ENCODE results near the gene CSMD2.
"Not testable (repeated sequence)": the region's sequence is repeated elsewhere in the genome, so short reads cannot be mapped to it uniquely, and the experiment has no call there.

CSMD2 gene

GRCh38 chr1:34164771-34165391, at the start of gene CSMD2:
TSS of gene CSMD2 (minus strand) at chr1:34165230. CDS start at chr1:34165097, 133 bp downstream.
- H3K27ac ChIP-seq (ENCODE audit: low read length), result no peak within 1 kb of the TSS
- H3K27me3 ChIP-seq (ENCODE audit: control insufficient read depth in 1 of 2, insufficient read depth in 2 of 2, low read length in 2 of 2), result peaks cover 39 to 57% of the 10 kb centered on the region in 2 donors
- H3K4me3 ChIP-seq (ENCODE audit: low read length in 2 of 2), result peak within 1 kb of the TSS; percentile 60 to 62
- H3K4me1 ChIP-seq (ENCODE audit: control insufficient read depth, insufficient read depth, low read length), result peaks cover 41% of the 10 kb centered on the region
- H3K36me3 ChIP-seq (ENCODE audit: control insufficient read depth in 2 of 2, insufficient read depth in 2 of 2, low read length in 2 of 2), result no peaks in the 10 kb centered on the region
- peak within 1 kb of the TSS in 1 of 2 donors; percentile 48 for H3K9ac ChIP-seq (ENCODE audit: low read length in 2 of 2)
- H3K9me3 ChIP-seq (ENCODE audit: control insufficient read depth in 2 of 2, low read length in 2 of 2), result no peaks in the 10 kb centered on the region

GRCh38 chr1:34213956-34214355, 48.9 kb upstream of the CSMD2 start:
- no peaks in the 10 kb centered on the region for H3K36me3 ChIP-seq (ENCODE audit: control insufficient read depth in 2 of 2, insufficient read depth in 2 of 2, low read length in 2 of 2)
- no peak overlapping the region for H3K9ac ChIP-seq (ENCODE audit: low read length in 2 of 2)
- no peak overlapping the region for H3K27ac ChIP-seq (ENCODE audit: low read length)
- H3K27me3 ChIP-seq (ENCODE audit: control insufficient read depth in 1 of 2, insufficient read depth in 2 of 2, low read length in 2 of 2), result peaks cover 5 to 14% of the 10 kb centered on the region in 2 donors
- H3K9me3 ChIP-seq (ENCODE audit: control insufficient read depth in 2 of 2, low read length in 2 of 2), result no peaks in the 10 kb centered on the region
- no peak overlapping the region for H3K4me3 ChIP-seq (ENCODE audit: low read length in 2 of 2)
- no peaks in the 10 kb centered on the region for H3K4me1 ChIP-seq (ENCODE audit: control insufficient read depth, insufficient read depth, low read length)

GRCh38 chr1:34212673-34213072, 47.6 kb upstream of the CSMD2 start:
- no peak overlapping the region for H3K4me3 ChIP-seq (ENCODE audit: low read length in 2 of 2)
- no peak overlapping the region for H3K27ac ChIP-seq (ENCODE audit: low read length)
- H3K4me1 ChIP-seq (ENCODE audit: control insufficient read depth, insufficient read depth, low read length), result no peaks in the 10 kb centered on the region
- H3K36me3 ChIP-seq (ENCODE audit: control insufficient read depth in 2 of 2, insufficient read depth in 2 of 2, low read length in 2 of 2), result no peaks in the 10 kb centered on the region
- peaks cover 5 to 15% of the 10 kb centered on the region in 2 donors for H3K27me3 ChIP-seq (ENCODE audit: control insufficient read depth in 1 of 2, insufficient read depth in 2 of 2, low read length in 2 of 2)
- H3K9ac ChIP-seq (ENCODE audit: low read length in 2 of 2), result no peak overlapping the region
- no peaks in the 10 kb centered on the region for H3K9me3 ChIP-seq (ENCODE audit: control insufficient read depth in 2 of 2, low read length in 2 of 2)

GRCh38 chr1:34199927-34200326, 34.9 kb upstream of the CSMD2 start:
- Histone ChIP-seq H3K9ac (ENCODE audit: low read length in 2 of 2) (no peak overlapping the region), H3K27ac (ENCODE audit: low read length) (no peak overlapping the region), H3K9me3 (ENCODE audit: control insufficient read depth in 2 of 2, low read length in 2 of 2) (no peaks in the 10 kb centered on the region), H3K4me1 (ENCODE audit: control insufficient read depth, insufficient read depth, low read length) (no peaks in the 10 kb centered on the region), H3K27me3 (ENCODE audit: control insufficient read depth in 1 of 2, insufficient read depth in 2 of 2, low read length in 2 of 2) (peaks cover 0 to 3% of the 10 kb centered on the region in 2 donors), H3K36me3 (ENCODE audit: control insufficient read depth in 2 of 2, insufficient read depth in 2 of 2, low read length in 2 of 2) (no peaks in the 10 kb centered on the region), H3K4me3 (ENCODE audit: low read length in 2 of 2) (no peak overlapping the region)

GRCh38 chr1:34192621-34193020, 27.6 kb upstream of the CSMD2 start:
- H3K27ac ChIP-seq (ENCODE audit: low read length), result no peak overlapping the region

GRCh38 chr1:34190692-34191091, 25.7 kb upstream of the CSMD2 start:
- Histone ChIP-seq H3K9me3 (ENCODE audit: control insufficient read depth in 2 of 2, low read length in 2 of 2) (peaks cover 8 to 11% of the 10 kb centered on the region in 2 donors), H3K27ac (ENCODE audit: low read length) (no peak overlapping the region), H3K4me1 (ENCODE audit: control insufficient read depth, insufficient read depth, low read length) (no peaks in the 10 kb centered on the region), H3K27me3 (ENCODE audit: control insufficient read depth in 1 of 2, insufficient read depth in 2 of 2, low read length in 2 of 2) (peaks cover 10 to 16% of the 10 kb centered on the region in 2 donors), H3K4me3 (ENCODE audit: low read length in 2 of 2) (no peak overlapping the region), H3K36me3 (ENCODE audit: control insufficient read depth in 2 of 2, insufficient read depth in 2 of 2, low read length in 2 of 2) (no peaks in the 10 kb centered on the region), H3K9ac (ENCODE audit: low read length in 2 of 2) (no peak overlapping the region)

More at GRCh38 chr1:34192621-34193020, 27.6 kb upstream of the CSMD2 start:
- Histone ChIP-seq H3K9ac (ENCODE audit: low read length in 2 of 2) (no peak overlapping the region), H3K4me1 (ENCODE audit: control insufficient read depth, insufficient read depth, low read length) (no peaks in the 10 kb centered on the region), H3K36me3 (ENCODE audit: control insufficient read depth in 2 of 2, insufficient read depth in 2 of 2, low read length in 2 of 2) (no peaks in the 10 kb centered on the region), H3K27me3 (ENCODE audit: control insufficient read depth in 1 of 2, insufficient read depth in 2 of 2, low read length in 2 of 2) (peaks cover 8 to 10% of the 10 kb centered on the region in 2 donors), H3K4me3 (ENCODE audit: low read length in 2 of 2) (no peak overlapping the region), H3K9me3 (ENCODE audit: control insufficient read depth in 2 of 2, low read length in 2 of 2) (peaks cover 8 to 11% of the 10 kb centered on the region in 2 donors)

GRCh38 chr1:34188985-34189384, 24.0 kb upstream of the CSMD2 start:
- Histone ChIP-seq H3K9me3 (ENCODE audit: control insufficient read depth in 2 of 2, low read length in 2 of 2) (peaks cover 8 to 11% of the 10 kb centered on the region in 2 donors), H3K9ac (ENCODE audit: low read length in 2 of 2) (no peak overlapping the region), H3K36me3 (ENCODE audit: control insufficient read depth in 2 of 2, insufficient read depth in 2 of 2, low read length in 2 of 2) (no peaks in the 10 kb centered on the region), H3K27ac (ENCODE audit: low read length) (no peak overlapping the region), H3K4me3 (ENCODE audit: low read length in 2 of 2) (no peak overlapping the region), H3K4me1 (ENCODE audit: control insufficient read depth, insufficient read depth, low read length) (no peaks in the 10 kb centered on the region), H3K27me3 (ENCODE audit: control insufficient read depth in 1 of 2, insufficient read depth in 2 of 2, low read length in 2 of 2) (peaks cover 10 to 19% of the 10 kb centered on the region in 2 donors)

- no peak overlapping the region for H3K27ac ChIP-seq (ENCODE audit: low read length)
- H3K36me3 ChIP-seq (ENCODE audit: control insufficient read depth in 2 of 2, insufficient read depth in 2 of 2, low read length in 2 of 2), result no peaks in the 10 kb centered on the region
- H3K4me3 ChIP-seq (ENCODE audit: low read length in 2 of 2), result no peak overlapping the region
- no peaks in the 10 kb centered on the region for H3K4me1 ChIP-seq (ENCODE audit: control insufficient read depth, insufficient read depth, low read length)
- peaks cover 10 to 19% of the 10 kb centered on the region in 2 donors for H3K27me3 ChIP-seq (ENCODE audit: control insufficient read depth in 1 of 2, insufficient read depth in 2 of 2, low read length in 2 of 2)
- H3K9ac ChIP-seq (ENCODE audit: low read length in 2 of 2), result no peak overlapping the region
- peaks cover 8 to 11% of the 10 kb centered on the region in 2 donors for H3K9me3 ChIP-seq (ENCODE audit: control insufficient read depth in 2 of 2, low read length in 2 of 2)
Observed at GRCh38 chr1:34188418-34188817, 23.4 kb upstream of the CSMD2 start.

GRCh38 chr1:34186741-34187494, 21.9 kb upstream of the CSMD2 start:
- Histone ChIP-seq H3K4me1 (ENCODE audit: control insufficient read depth, insufficient read depth, low read length) (no peaks in the 10 kb centered on the region), H3K36me3 (ENCODE audit: control insufficient read depth in 2 of 2, insufficient read depth in 2 of 2, low read length in 2 of 2) (no peaks in the 10 kb centered on the region), H3K9ac (ENCODE audit: low read length in 2 of 2) (no peak overlapping the region), H3K9me3 (ENCODE audit: control insufficient read depth in 2 of 2, low read length in 2 of 2) (peaks cover 8 to 11% of the 10 kb centered on the region in 2 donors), H3K4me3 (ENCODE audit: low read length in 2 of 2) (no peak overlapping the region), H3K27ac (ENCODE audit: low read length) (no peak overlapping the region), H3K27me3 (ENCODE audit: control insufficient read depth in 1 of 2, insufficient read depth in 2 of 2, low read length in 2 of 2) (peaks cover 10 to 22% of the 10 kb centered on the region in 2 donors)

GRCh38 chr1:34183381-34183780, 18.4 kb upstream of the CSMD2 start:
- H3K36me3 ChIP-seq (ENCODE audit: control insufficient read depth in 2 of 2, insufficient read depth in 2 of 2, low read length in 2 of 2); H3K27ac ChIP-seq (ENCODE audit: low read length); H3K9ac ChIP-seq (ENCODE audit: low read length in 2 of 2); H3K4me3 ChIP-seq (ENCODE audit: low read length in 2 of 2); H3K4me1 ChIP-seq (ENCODE audit: control insufficient read depth, insufficient read depth, low read length); H3K9me3 ChIP-seq (ENCODE audit: control insufficient read depth in 2 of 2, low read length in 2 of 2): not testable (repeated sequence)
- peaks cover 6 to 15% of the 10 kb centered on the region in 2 donors for H3K27me3 ChIP-seq (ENCODE audit: control insufficient read depth in 1 of 2, insufficient read depth in 2 of 2, low read length in 2 of 2)

GRCh38 chr1:34178072-34178471, 13.0 kb upstream of the CSMD2 start:
- Histone ChIP-seq H3K4me3 (ENCODE audit: low read length in 2 of 2) (no peak overlapping the region), H3K27me3 (ENCODE audit: control insufficient read depth in 1 of 2, insufficient read depth in 2 of 2, low read length in 2 of 2) (peaks cover 22 to 26% of the 10 kb centered on the region in 2 donors), H3K9ac (ENCODE audit: low read length in 2 of 2) (no peak overlapping the region), H3K9me3 (ENCODE audit: control insufficient read depth in 2 of 2, low read length in 2 of 2) (no peaks in the 10 kb centered on the region), H3K4me1 (ENCODE audit: control insufficient read depth, insufficient read depth, low read length) (no peaks in the 10 kb centered on the region), H3K27ac (ENCODE audit: low read length) (no peak overlapping the region), H3K36me3 (ENCODE audit: control insufficient read depth in 2 of 2, insufficient read depth in 2 of 2, low read length in 2 of 2) (no peaks in the 10 kb centered on the region)
